Natural killer cell (primary cell): ENCODE results near the gene REM1. TPM values are rescaled to one million over a fixed set of nuclear protein-coding genes. Genes with fewer than 3 reads are reported as not detected.

Experiments used
- ATAC-seq, 3 donors: fragments of 150-1000 bp in 2 of 3; fragments of 200-7000 bp in 1 of 3; cut with Tn5 transposase; 1 replicate in 1 of 3; 2 replicates in 2 of 3; pipeline ENCODE4 v1.10.0; 2021; ENCODE audit warnings: mild to moderate bottlenecking in 2 of 3, moderate library complexity in 2 of 3
- DNase-seq, 2 donors: peaks; one replicate each; pipeline versions ENCODE4 v3.0.0 to v3.0.0-alpha.2; 2013 to 2021; ENCODE audit warnings: mixed read lengths in 1 of 2
- H3K27ac ChIP-seq: one replicate; pipeline ENCODE4 v1.5.1; 2013; ENCODE audit warnings: mild to moderate bottlenecking, low read length
- H3K27me3 ChIP-seq: one replicate; pipeline ENCODE4 v1.6.1; 2013; ENCODE audit warnings: low read length; ENCODE audit not compliant: control insufficient read depth, insufficient read depth
- H3K36me3 ChIP-seq: one replicate; pipeline ENCODE4 v1.6.1; 2013; ENCODE audit warnings: low read length; ENCODE audit not compliant: control insufficient read depth, insufficient read depth
- H3K4me1 ChIP-seq: one replicate; pipeline ENCODE4 v1.6.1; 2013; ENCODE audit warnings: low read length; ENCODE audit not compliant: control insufficient read depth, insufficient read depth
- H3K4me3 ChIP-seq: one replicate; pipeline ENCODE4 v1.5.1; 2013; ENCODE audit warnings: low read length
- H3K9me3 ChIP-seq: one replicate; pipeline ENCODE4 v1.6.1; 2013; ENCODE audit warnings: low read length; ENCODE audit not compliant: control insufficient read depth, insufficient read depth
- H3K27ac Mint-ChIP-seq, 2 donors: one replicate each; pipeline ENCODE4 v1.8.0; 2022; ENCODE audit warnings: mild to moderate bottlenecking in 2 of 2, mixed read lengths in 2 of 2, moderate library complexity in 1 of 2
- H3K27me3 Mint-ChIP-seq, 2 donors: one replicate each; pipeline ENCODE4 v1.8.0; 2022; ENCODE audit warnings: low read depth in 2 of 2, mixed read lengths in 2 of 2
- H3K36me3 Mint-ChIP-seq: one replicate; pipeline ENCODE4 v1.8.0; 2022; ENCODE audit warnings: mixed read lengths
- H3K4me1 Mint-ChIP-seq, 2 donors: one replicate each; pipeline ENCODE4 v1.8.0; 2022; ENCODE audit warnings: mixed read lengths in 2 of 2
- H3K4me3 Mint-ChIP-seq: one replicate; pipeline ENCODE4 v1.8.0; 2022; ENCODE audit warnings: mild to moderate bottlenecking, moderate library complexity, mixed read lengths
- H3K9me3 Mint-ChIP-seq, 2 donors: one replicate each; pipeline ENCODE4 v1.8.0; 2022; ENCODE audit warnings: mixed read lengths in 2 of 2
- WGBS: methylation state at CpG from one replicate; pipeline ENCODE4 v1.1.7; 2013; ENCODE audit warnings: missing lambda C conversion rate; ENCODE audit not compliant: insufficient coverage; 5-methylcytosine and 5-hydroxymethylcytosine counted together
- intact Hi-C: fragments of 100-400 bp; cut with micrococcal nuclease; formaldehyde crosslinking; loops from one replicate; pipeline ENCODE4 v1.14.2; 2022
- total RNA-seq, 4 donors: library from RNA; stranded (reverse); fragments of 120-200 nt in 1 of 4; gene quantifications; one replicate each; pipeline versions ENCODE4 v1.2.3 to v1.2.4, GENCODE V29; 2013 to 2022
- TF ChIP-seq, protein P1 (sequence below): fragments of 200-600 bp; IDR thresholded peaks from one replicate; pipeline ENCODE4 v1.8.0; 2022; ENCODE audit warnings: antibody characterized with exemption

Gene REM1
- total RNA-seq, 3 donors from 2014 or later (not counting 1 experiment from before 2014, with no cell fraction given) = not detected

DNA sequence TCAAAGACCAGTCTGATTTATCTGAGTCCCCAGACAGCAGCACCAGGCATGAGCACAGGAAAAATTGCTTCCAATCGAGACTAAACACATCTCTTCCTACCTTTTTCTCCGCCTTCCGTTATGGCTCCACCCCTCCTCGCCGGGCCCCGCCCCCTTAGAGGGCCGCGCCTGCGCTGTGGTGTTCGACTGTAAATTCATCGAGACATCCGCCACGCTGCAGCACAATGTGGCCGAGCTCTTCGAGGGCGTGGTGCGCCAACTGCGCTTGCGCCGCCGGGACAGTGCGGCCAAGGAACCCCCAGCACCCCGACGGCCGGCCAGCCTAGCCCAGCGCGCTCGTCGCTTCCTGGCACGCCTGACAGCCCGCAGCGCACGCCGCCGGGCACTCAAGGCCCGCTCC lies 8.9 kb downstream of the REM1 start:
- H3K27ac ChIP-seq = no peak overlapping the region
- Mint-ChIP-seq H3K27ac (no peak overlapping the region), H3K4me1 (peaks cover 5 to 12% of the 10 kb centered on the region in 2 donors), H3K4me3 (no peak overlapping the region), H3K36me3 (no peaks in the 10 kb centered on the region), H3K9me3 (no peaks in the 10 kb centered on the region), H3K27me3 (peaks cover 31% of the 10 kb centered on the region in 2 donors)
- DNase-seq (no peak), ATAC-seq (no peak)
- no peaks in the 10 kb centered on the region for H3K9me3 ChIP-seq
- no peaks in the 10 kb centered on the region for H3K36me3 ChIP-seq
- 63% methylated on average over 36 of the region's 36 CpGs for WGBS
- peaks cover 2% of the 10 kb centered on the region for H3K4me1 ChIP-seq
- H3K27me3 ChIP-seq = peaks cover 3% of the 10 kb centered on the region
- no peak overlapping the region for H3K4me3 ChIP-seq
- intact Hi-C loops = no loop called here
- TF ChIP-seq, protein P1, sequence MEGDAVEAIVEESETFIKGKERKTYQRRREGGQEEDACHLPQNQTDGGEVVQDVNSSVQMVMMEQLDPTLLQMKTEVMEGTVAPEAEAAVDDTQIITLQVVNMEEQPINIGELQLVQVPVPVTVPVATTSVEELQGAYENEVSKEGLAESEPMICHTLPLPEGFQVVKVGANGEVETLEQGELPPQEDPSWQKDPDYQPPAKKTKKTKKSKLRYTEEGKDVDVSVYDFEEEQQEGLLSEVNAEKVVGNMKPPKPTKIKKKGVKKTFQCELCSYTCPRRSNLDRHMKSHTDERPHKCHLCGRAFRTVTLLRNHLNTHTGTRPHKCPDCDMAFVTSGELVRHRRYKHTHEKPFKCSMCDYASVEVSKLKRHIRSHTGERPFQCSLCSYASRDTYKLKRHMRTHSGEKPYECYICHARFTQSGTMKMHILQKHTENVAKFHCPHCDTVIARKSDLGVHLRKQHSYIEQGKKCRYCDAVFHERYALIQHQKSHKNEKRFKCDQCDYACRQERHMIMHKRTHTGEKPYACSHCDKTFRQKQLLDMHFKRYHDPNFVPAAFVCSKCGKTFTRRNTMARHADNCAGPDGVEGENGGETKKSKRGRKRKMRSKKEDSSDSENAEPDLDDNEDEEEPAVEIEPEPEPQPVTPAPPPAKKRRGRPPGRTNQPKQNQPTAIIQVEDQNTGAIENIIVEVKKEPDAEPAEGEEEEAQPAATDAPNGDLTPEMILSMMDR = no peak

DNA sequence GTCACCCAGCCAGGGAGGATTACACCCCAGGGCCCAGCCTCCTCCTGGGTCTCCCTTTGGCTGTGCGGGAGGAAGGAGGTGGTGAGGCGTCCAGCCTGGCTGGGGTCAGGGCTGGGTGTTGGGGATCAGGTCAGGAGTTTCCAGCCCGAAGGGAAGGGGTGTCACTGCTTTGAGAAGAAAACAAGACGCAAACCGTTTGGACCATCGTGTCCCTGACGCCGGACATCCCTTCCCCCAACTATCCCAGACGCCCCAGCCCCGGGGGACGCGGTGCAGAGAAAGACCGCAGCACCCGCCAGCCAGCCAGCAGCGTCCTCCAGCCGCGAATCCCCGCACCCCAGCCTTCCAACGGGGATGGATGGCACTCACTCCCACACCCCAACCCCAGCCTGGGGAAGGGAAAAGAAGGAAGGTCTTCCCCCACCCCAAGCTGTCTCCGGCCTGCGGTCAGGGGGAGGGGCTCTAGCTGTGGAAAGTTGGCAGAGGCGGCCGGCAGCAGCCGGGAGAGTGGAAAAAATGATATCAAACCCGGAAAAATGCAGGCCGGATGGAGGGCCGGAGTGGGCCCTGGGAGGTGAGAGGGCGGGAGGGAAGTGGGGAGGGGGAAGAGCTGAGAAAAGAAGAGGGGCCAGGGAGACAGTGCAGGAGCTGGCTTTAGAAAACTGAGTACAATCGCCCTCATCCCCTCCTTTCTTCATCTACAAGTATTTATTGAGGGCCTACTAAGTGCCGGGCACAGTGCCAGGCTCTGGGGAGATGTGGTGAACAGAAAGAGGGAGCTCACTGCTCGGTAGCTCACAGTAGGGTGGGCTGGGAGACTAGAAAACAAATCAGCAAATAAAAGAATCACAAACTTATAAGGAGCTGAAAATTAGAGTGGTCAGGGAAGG lies 10.6 kb downstream of the REM1 start:
- H3K9me3 ChIP-seq = no peaks in the 10 kb centered on the region
- H3K27me3 ChIP-seq = peaks cover 3% of the 10 kb centered on the region
- H3K4me3 Mint-ChIP-seq = no peak overlapping the region
- peaks cover 31% of the 10 kb centered on the region in 2 donors for H3K27me3 Mint-ChIP-seq
- ATAC-seq (no peak), DNase-seq (no peak)
- H3K4me1 Mint-ChIP-seq = peaks cover 5 to 12% of the 10 kb centered on the region in 2 donors
- intact Hi-C loops = no loop called here
- H3K36me3 ChIP-seq = no peaks in the 10 kb centered on the region
- 16% methylated on average over 22 of the region's 31 CpGs for WGBS
- no peaks in the 10 kb centered on the region for H3K9me3 Mint-ChIP-seq
- H3K27ac ChIP-seq = no peak overlapping the region
- H3K27ac Mint-ChIP-seq = no peak overlapping the region
- H3K4me3 ChIP-seq = no peak overlapping the region
- H3K36me3 Mint-ChIP-seq = no peaks in the 10 kb centered on the region
- H3K4me1 ChIP-seq = peaks cover 2% of the 10 kb centered on the region
- TF ChIP-seq, protein P1 = no peak

- intact Hi-C loops = no loop called here
- DNase-seq = no peak
- no peaks in the 10 kb centered on the region for H3K9me3 ChIP-seq
- no peak overlapping the region for H3K27ac Mint-ChIP-seq
- H3K4me3 ChIP-seq = no peak overlapping the region
- H3K4me1 Mint-ChIP-seq = peaks cover 5 to 12% of the 10 kb centered on the region in 2 donors
- peaks cover 3% of the 10 kb centered on the region for H3K27me3 ChIP-seq
- ATAC-seq = no peak
- TF ChIP-seq, protein P1 = no peak
- H3K4me3 Mint-ChIP-seq = no peak overlapping the region
- H3K27ac ChIP-seq = no peak overlapping the region
- no peaks in the 10 kb centered on the region for H3K36me3 Mint-ChIP-seq
- 97% methylated on average over 2 of the region's 2 CpGs for WGBS
- H3K4me1 ChIP-seq = peaks cover 2% of the 10 kb centered on the region
- peaks cover 20% of the 10 kb centered on the region in 2 donors for H3K27me3 Mint-ChIP-seq
- no peaks in the 10 kb centered on the region for H3K9me3 Mint-ChIP-seq
- H3K36me3 ChIP-seq = no peaks in the 10 kb centered on the region
Measured at GRCh38 chr20:31488115-31488514, 13.0 kb downstream of the REM1 start.
